ENCODE measurements around the gene VIL1. TPM values are rescaled to one million over a fixed set of nuclear protein-coding genes. Genes with fewer than 3 reads are reported as not detected.

Gene VIL1
- polyA plus RNA-seq (ENCODE audit: insufficient read length), result not detected

DNA sequence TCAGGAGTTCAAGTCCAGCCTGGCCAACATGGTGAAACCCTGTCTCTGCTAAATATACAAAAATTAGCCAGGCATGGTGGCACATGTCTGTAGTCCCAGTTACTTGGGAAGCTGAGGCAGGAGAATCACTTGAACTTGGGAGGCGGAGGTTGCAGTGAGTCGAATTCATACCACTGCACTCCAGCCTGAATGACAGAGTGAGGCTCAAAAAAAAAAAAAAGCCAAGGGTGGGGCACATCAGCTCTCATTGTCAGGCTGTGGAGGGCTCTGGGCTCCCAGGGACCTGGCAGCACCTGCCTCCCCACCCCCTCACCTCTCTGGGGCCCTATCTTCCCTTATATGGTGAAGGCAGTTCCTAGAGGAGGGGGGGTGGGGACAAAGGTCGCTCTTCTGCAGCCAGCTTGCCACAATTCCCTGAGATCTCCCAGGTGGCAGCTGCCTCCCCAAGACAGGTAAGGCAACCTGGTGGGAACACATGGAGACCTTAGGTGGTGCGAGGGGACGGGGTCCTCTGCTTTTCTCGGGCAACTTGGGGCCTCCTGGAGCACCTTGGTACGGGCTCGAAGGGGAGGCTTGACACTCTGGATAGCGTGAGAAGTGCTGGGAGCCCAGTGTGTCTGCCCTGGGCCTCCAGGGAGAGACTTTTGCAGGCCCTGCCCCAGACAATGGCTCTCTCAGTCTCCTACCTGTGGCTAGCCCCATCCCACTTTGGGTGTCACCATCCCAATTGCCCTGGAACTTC, at the start of gene VIL1:
Gene VIL1, plus strand, starts transcription at position 407 of the 742 bp plus-strand sequence. CDS start 4,656 bp downstream, outside the sequence.
- no peak for DNase-seq (ENCODE audit: low read depth)

- DNase-seq (ENCODE audit: low read depth), result no peak
Measured at GRCh38 chr2:218369330-218369729, 49.6 kb upstream of the VIL1 start.

GRCh38 chr2:218370410-218371063, 48.4 kb upstream of the VIL1 start:
- no peak for DNase-seq (ENCODE audit: low read depth)

- no peak for DNase-seq (ENCODE audit: low read depth)
Measured at GRCh38 chr2:218371983-218372350, 47.0 kb upstream of the VIL1 start.

- DNase-seq (ENCODE audit: low read depth), result no peak
Measured at GRCh38 chr2:218374795-218375194, 44.1 kb upstream of the VIL1 start.

DNA sequence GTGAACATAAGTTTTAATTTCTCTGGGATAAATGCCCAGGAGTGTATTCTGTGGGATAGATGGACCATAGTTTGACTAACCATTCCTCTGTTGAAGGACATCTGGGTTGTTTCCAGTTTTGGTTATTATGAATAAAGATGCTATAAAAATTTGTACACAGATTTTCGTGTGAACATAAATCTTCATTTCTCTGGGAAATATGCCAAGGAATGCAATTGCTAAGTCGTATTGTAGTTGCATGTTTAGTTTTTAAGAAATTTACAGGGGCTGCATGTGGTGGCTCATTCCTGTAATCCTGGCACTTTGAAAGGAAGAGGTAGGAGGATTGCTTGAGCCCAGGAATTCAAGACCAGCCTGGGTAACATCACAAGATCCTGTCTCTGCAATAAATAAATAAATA, 43.7 kb upstream of the VIL1 start:
- DNase-seq (ENCODE audit: low read depth), result no peak

DNA sequence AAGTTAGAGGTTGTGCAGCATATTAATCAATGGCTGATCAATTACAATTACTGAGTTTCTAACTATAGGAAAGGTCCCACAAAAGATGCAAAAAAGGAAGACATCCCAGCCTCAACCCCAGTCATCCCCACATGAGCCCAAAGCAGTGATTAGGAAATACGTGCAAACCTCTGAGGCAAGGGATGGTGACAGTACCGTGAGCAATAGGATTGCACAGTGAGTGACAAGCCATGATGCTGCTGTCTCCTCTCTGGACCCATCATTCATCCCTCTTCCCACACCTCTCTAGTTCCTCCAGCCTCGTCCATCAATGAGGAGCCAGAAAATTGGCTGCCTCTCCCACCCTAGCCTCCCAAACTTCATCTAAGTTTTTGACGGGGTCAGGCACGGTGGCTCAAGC, 40.9 kb upstream of the VIL1 start:
- DNase-seq (ENCODE audit: low read depth), result no peak

- DNase-seq (ENCODE audit: low read depth), result no peak
Measured at GRCh38 chr2:218381916-218382366, 37.0 kb upstream of the VIL1 start, which contains the start of gene SLC11A1. TSS of gene SLC11A1 (plus strand) at chr2:218382273. CDS start at chr2:218382369, 96 bp downstream.

- no peak for DNase-seq (ENCODE audit: low read depth)
Measured at GRCh38 chr2:218382785-218383184, 36.1 kb upstream of the VIL1 start.

- DNase-seq (ENCODE audit: low read depth), result no peak
Measured at GRCh38 chr2:218383892-218384519, 34.9 kb upstream of the VIL1 start.

- DNase-seq (ENCODE audit: low read depth), result no peak
Measured at GRCh38 chr2:218384975-218385374, 33.9 kb upstream of the VIL1 start.

DNA sequence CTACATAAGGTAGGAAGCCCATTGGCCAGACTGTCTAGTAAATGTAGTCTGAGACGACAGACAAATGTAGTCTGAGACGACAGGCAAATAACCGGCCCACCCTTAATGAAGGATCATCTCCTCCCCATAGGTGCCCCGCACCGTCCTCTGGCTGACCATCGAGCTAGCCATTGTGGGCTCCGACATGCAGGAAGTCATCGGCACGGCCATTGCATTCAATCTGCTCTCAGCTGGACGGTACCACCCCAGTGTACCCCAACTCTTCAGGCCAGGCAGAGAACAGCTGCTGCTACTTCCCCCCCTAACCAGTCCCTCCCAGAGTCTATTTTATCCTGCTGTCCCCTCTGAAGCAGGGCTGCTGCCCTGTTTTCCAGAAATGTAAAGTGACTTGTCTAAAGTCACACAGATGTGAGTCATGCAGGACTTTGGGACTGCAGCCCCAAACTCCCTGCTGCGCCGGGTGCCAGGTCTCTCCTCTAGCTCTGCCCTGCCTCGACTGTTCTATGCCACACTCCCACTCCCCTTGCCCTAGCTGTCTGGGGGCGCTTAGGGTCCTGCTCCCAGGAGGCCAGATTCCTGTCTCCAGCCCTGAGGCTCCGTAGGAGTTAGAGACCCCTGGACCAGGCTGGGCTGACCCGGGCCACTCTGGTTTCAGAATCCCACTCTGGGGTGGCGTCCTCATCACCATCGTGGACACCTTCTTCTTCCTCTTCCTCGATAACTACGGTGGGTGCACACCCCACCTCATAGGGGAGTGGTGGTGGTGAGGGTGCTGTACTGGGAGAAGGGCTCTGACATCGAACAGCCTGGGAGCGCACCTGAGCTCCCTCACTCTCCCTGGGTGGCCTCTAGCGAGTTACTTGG, 32.2 kb upstream of the VIL1 start:
- DNase-seq (ENCODE audit: low read depth), result no peak

- DNase-seq (ENCODE audit: low read depth), result no peak
Measured at GRCh38 chr2:218387369-218388194, 31.3 kb upstream of the VIL1 start.

DNA sequence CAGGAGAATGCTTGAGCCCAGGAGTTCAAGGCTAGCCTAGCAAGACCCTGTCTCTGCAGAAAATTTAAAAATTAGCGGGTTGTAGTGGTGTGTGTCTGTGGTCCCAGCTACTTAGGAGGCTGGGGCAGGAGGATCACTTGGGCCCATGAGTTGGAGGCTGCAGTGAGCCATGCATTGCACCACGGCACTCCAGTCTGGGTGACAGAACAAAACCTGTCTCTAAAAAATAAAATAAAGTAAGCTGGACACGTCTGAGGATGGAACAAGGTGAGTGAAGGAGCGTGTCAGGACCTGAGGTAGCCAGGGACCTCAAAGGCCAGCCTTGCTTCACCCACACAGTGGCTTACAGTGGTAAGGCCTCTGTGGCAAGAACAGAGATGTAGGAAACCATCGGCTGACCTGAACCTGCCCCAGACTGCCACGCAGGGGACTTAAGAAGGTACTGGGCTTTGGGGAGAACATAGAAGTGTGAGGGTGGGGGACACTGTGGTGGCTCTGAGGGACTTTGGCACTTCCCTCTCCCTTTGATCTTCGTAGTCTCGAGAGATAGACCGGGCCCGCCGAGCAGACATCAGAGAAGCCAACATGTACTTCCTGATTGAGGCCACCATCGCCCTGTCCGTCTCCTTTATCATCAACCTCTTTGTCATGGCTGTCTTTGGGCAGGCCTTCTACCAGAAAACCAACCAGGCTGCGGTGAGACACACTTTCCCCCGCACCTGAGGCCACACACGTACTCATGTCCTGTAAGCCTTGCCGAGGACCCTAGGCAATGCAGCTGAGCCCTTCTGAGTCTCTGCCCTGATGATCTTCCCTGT, 29.4 kb upstream of the VIL1 start:
- no peak for DNase-seq (ENCODE audit: low read depth)

DNA sequence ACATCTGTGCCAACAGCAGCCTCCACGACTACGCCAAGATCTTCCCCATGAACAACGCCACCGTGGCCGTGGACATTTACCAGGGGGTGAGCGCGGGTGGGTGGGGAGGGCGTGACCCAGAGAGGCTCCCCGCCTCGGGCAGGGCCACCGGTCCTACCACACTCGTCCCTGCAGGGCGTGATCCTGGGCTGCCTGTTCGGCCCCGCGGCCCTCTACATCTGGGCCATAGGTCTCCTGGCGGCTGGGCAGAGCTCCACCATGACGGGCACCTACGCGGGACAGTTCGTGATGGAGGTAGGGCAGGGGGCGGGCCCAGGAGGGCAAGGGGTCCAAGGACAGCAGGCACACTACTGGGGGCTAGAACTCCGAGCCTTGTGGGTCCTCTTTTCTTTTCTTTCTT, 27.7 kb upstream of the VIL1 start:
- no peak for DNase-seq (ENCODE audit: low read depth)

DNA sequence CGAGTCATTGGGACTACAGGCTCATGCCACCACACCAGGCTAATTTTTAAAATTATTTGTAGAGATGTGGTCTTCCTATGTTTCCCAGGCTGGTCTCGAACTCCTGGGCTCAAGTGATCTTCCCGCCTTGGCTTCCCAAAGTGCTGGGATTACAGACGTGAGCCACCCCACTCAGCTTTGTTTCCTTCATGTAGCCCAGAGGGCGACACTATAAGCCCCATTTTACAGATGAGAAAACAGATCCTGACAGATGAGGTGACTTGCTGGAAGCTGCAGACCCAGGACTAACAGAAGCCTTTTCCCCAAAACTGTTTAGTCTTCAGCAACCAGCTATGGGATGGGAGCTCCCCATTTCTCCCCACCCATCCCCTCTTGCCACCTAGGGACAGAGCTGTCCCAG, 26.5 kb upstream of the VIL1 start:
- no peak for DNase-seq (ENCODE audit: low read depth)

DNA sequence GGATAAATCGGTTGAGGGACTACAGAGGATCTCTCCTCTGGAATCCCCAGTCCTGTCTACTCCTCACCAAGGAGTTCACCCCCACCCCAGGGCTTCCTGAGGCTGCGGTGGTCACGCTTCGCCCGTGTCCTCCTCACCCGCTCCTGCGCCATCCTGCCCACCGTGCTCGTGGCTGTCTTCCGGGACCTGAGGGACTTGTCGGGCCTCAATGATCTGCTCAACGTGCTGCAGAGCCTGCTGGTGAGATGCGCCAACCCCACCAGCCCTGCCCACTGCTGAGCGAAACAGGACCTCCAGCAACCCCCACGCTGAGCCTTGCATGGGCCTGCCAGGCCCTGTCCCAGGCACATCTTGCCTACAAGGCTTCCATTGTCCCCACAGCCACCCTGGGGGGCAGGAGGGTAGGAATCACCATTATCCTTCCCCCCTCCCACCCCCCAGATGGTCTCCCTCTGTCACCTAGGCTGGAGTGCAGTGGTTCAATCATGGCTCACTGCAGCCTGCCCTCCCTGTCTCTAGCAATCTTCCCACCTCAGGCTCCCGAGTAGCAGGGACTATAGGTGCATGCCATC, 25.9 kb upstream of the VIL1 start:
- no peak for DNase-seq (ENCODE audit: low read depth)

DNA sequence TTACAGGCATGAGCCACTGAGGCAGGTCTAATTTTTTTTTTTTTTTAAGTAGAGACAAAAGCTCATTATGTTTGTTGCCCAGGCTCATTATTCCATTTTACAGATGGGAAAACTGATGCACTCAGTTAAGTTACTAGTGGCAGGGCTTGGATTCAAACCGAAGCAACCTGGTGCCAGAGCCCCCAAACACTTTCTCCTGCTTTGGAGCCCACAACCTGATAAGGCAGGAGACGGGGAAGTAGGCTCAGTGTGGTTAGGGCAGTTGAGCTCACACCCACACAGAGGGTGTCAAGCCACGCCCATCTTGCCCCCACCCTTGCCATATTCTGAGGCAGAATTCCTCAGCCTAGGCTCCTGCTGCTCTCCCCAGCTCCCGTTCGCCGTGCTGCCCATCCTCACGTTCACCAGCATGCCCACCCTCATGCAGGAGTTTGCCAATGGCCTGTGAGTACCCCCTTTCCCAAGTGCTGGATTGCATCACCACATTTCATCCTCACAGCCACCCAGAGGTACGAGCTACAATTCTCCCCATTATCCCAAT, 25.1 kb upstream of the VIL1 start:
- DNase-seq (ENCODE audit: low read depth), result no peak

Data from forelimb muscle (tissue), 1 donor.